ENCODE data around the gene LNPK.

Gene LNPK

GRCh38 chr2:175929850-175930249 lies 72.2 kb downstream of the LNPK start:
- H3K9ac ChIP-seq (ENCODE audit: low read depth, low read length), result no peak overlapping the region
- DNase-seq (no peak), ATAC-seq (ENCODE audit: insufficient read depth, low read depth) (no peak)
- no peak overlapping the region for H3K4me2 ChIP-seq (ENCODE audit: insufficient read depth, low read length)
- H3K27ac ChIP-seq (ENCODE audit: low read length), result no peak overlapping the region
- H2AFZ ChIP-seq (ENCODE audit: low read depth, low read length), result no peak overlapping the region
- no peaks in the 10 kb centered on the region for H3K79me2 ChIP-seq (ENCODE audit: insufficient read depth, low read length)
- no peaks in the 10 kb centered on the region for H3K4me1 ChIP-seq (ENCODE audit: insufficient read depth, low read length)
- no peaks in the 10 kb centered on the region; the same call in 1 of the 2 replicates for H4K20me1 ChIP-seq (ENCODE audit: insufficient read depth, low read length)
- H3K36me3 ChIP-seq (ENCODE audit: insufficient read depth, low read length), result peaks cover 40% of the 10 kb centered on the region; the same call in 1 of the 2 replicates
- no peak overlapping the region for H3K4me3 ChIP-seq (ENCODE audit: low read depth in 1 of 2, low read length in 2 of 2)
- no peaks in the 10 kb centered on the region for H3K27me3 ChIP-seq (ENCODE audit: insufficient read depth, low read length, poor library complexity)
- no peaks in the 10 kb centered on the region for H3K9me3 ChIP-seq (ENCODE audit: insufficient read depth, low read length, severe bottlenecking)
- no peak for TF ChIP-seq EZH2 (IDR thresholded peaks at IDR 0.05; ENCODE audit: borderline replicate concordance, low read depth, low read length, severe bottlenecking)

GRCh38 chr2:175926272-175926671 lies 75.8 kb downstream of the LNPK start:
- H4K20me1 ChIP-seq (ENCODE audit: insufficient read depth, low read length), result no peaks in the 10 kb centered on the region; the same call in 1 of the 2 replicates
- TF ChIP-seq EZH2 (IDR thresholded peaks at IDR 0.05; ENCODE audit: borderline replicate concordance, low read depth, low read length, severe bottlenecking), result no peak
- TF ChIP-seq CTCF (IDR thresholded peaks at IDR 0.05; ENCODE audit: borderline replicate concordance, extremely low read depth, low read length, poor library complexity, severe bottlenecking), result no peak
- DNase-seq (no peak), ATAC-seq (ENCODE audit: insufficient read depth, low read depth) (no peak)
- no peaks in the 10 kb centered on the region for H3K9me3 ChIP-seq (ENCODE audit: insufficient read depth, low read length, severe bottlenecking)
- H2AFZ ChIP-seq (ENCODE audit: low read depth, low read length), result no peak overlapping the region
- H3K79me2 ChIP-seq (ENCODE audit: insufficient read depth, low read length), result no peaks in the 10 kb centered on the region
- no peaks in the 10 kb centered on the region for H3K4me1 ChIP-seq (ENCODE audit: insufficient read depth, low read length)
- no peak overlapping the region for H3K4me3 ChIP-seq (ENCODE audit: low read depth in 1 of 2, low read length in 2 of 2)
- H3K9ac ChIP-seq (ENCODE audit: low read depth, low read length), result no peak overlapping the region
- no peaks in the 10 kb centered on the region for H3K27me3 ChIP-seq (ENCODE audit: insufficient read depth, low read length, poor library complexity)
- no peak overlapping the region for H3K4me2 ChIP-seq (ENCODE audit: insufficient read depth, low read length)
- no peak overlapping the region for H3K27ac ChIP-seq (ENCODE audit: low read length)
- H3K36me3 ChIP-seq (ENCODE audit: insufficient read depth, low read length), result peaks cover 32% of the 10 kb centered on the region; the same call in 1 of the 2 replicates

- H2AFZ ChIP-seq (ENCODE audit: low read depth, low read length), result no peak overlapping the region
- ATAC-seq (ENCODE audit: insufficient read depth, low read depth) (no peak), DNase-seq (no peak)
- no peaks in the 10 kb centered on the region; the same call in 1 of the 2 replicates for H4K20me1 ChIP-seq (ENCODE audit: insufficient read depth, low read length)
- no peaks in the 10 kb centered on the region for H3K79me2 ChIP-seq (ENCODE audit: insufficient read depth, low read length)
- H3K4me2 ChIP-seq (ENCODE audit: insufficient read depth, low read length), result no peak overlapping the region
- peaks cover 14% of the 10 kb centered on the region; the same call in 1 of the 2 replicates for H3K36me3 ChIP-seq (ENCODE audit: insufficient read depth, low read length)
- no peaks in the 10 kb centered on the region for H3K4me1 ChIP-seq (ENCODE audit: insufficient read depth, low read length)
- no peaks in the 10 kb centered on the region for H3K27me3 ChIP-seq (ENCODE audit: insufficient read depth, low read length, poor library complexity)
- no peaks in the 10 kb centered on the region for H3K9me3 ChIP-seq (ENCODE audit: insufficient read depth, low read length, severe bottlenecking)
- H3K27ac ChIP-seq (ENCODE audit: low read length), result no peak overlapping the region
- H3K9ac ChIP-seq (ENCODE audit: low read depth, low read length), result no peak overlapping the region
- no peak overlapping the region for H3K4me3 ChIP-seq (ENCODE audit: low read depth in 1 of 2, low read length in 2 of 2)
- no peak for TF ChIP-seq EZH2 (IDR thresholded peaks at IDR 0.05; ENCODE audit: borderline replicate concordance, low read depth, low read length, severe bottlenecking)
- TF ChIP-seq CTCF (IDR thresholded peaks at IDR 0.05; ENCODE audit: borderline replicate concordance, extremely low read depth, low read length, poor library complexity, severe bottlenecking), result no peak
Measured at GRCh38 chr2:175922160-175922559, 79.9 kb downstream of the LNPK start.

- ATAC-seq (ENCODE audit: insufficient read depth, low read depth) (no peak), DNase-seq (no peak)
- no peak overlapping the region for H3K9ac ChIP-seq (ENCODE audit: low read depth, low read length)
- H2AFZ ChIP-seq (ENCODE audit: low read depth, low read length), result no peak overlapping the region
- no peaks in the 10 kb centered on the region for H3K4me1 ChIP-seq (ENCODE audit: insufficient read depth, low read length)
- no peaks in the 10 kb centered on the region for H3K9me3 ChIP-seq (ENCODE audit: insufficient read depth, low read length, severe bottlenecking)
- H3K4me2 ChIP-seq (ENCODE audit: insufficient read depth, low read length), result no peak overlapping the region
- H3K4me3 ChIP-seq (ENCODE audit: low read depth in 1 of 2, low read length in 2 of 2), result no peak overlapping the region
- H3K36me3 ChIP-seq (ENCODE audit: insufficient read depth, low read length), result no peaks in the 10 kb centered on the region
- H3K79me2 ChIP-seq (ENCODE audit: insufficient read depth, low read length), result no peaks in the 10 kb centered on the region
- H3K27ac ChIP-seq (ENCODE audit: low read length), result no peak overlapping the region
- H4K20me1 ChIP-seq (ENCODE audit: insufficient read depth, low read length), result no peaks in the 10 kb centered on the region
- no peaks in the 10 kb centered on the region for H3K27me3 ChIP-seq (ENCODE audit: insufficient read depth, low read length, poor library complexity)
- TF ChIP-seq EZH2 (IDR thresholded peaks at IDR 0.05; ENCODE audit: borderline replicate concordance, low read depth, low read length, severe bottlenecking) (no peak), CTCF (IDR thresholded peaks at IDR 0.05; ENCODE audit: borderline replicate concordance, extremely low read depth, low read length, poor library complexity, severe bottlenecking) (no peak)
Measured at GRCh38 chr2:175918935-175919334, 83.1 kb downstream of the LNPK start.

All from DND-41 (cell line).